G401 (cell line): ENCODE results near the gene LMNB1. TPM values are rescaled to one million over a fixed set of nuclear protein-coding genes. Genes with fewer than 3 reads are reported as not detected.
"Not testable (repeated sequence)": the region's sequence is repeated elsewhere in the genome, so short reads cannot be mapped to it uniquely, and the experiment has no call there.

Experiments
- DNase-seq: peaks from one replicate; pipeline ENCODE4 v3.0.0-alpha.2; 2015; ENCODE audit warnings: low spot score
- in situ Hi-C: cut with HindIII; loops from 2 replicates; pipeline ENCODE4 v1.10.0; 2016; ENCODE audit warnings: low sequenced_read_pairs, mixed read lengths
- total RNA-seq: library from RNA; depleted of rRNA; stranded (reverse); fragments of >200 nt; shearing (Covaris generic); gene quantifications from 2 replicates; pipeline ENCODE4 v1.2.3, GENCODE V29; 2014

Gene LMNB1
- total RNA-seq, 1 experiment from 2014 or later, result 250 TPM

- in situ Hi-C loops, result loop anchor here (25.0 kb wide), 1 partner anchor 90 kb away; no protein-coding TSS in a partner anchor
- DNase-seq, result peak; percentile 77
Observed at GRCh38 chr5:126777257-126777974, 480 bp downstream of the LMNB1 start.

- DNase-seq, result peak; percentile 94
- in situ Hi-C loops, result loop anchor here (25.0 kb wide), 1 partner anchor 91 kb away; no protein-coding TSS in a partner anchor
Observed at GRCh38 chr5:126777975-126778674, 1.2 kb downstream of the LMNB1 start.

GRCh38 chr5:126778675-126779403 lies 1.9 kb downstream of the LMNB1 start:
- DNase-seq, result no peak
- in situ Hi-C loops, result loop anchor here (25.0 kb wide), 1 partner anchor 92 kb away; no protein-coding TSS in a partner anchor

GRCh38 chr5:126780165-126780827 lies 3.4 kb downstream of the LMNB1 start:
- in situ Hi-C loops, result loop anchor here (25.0 kb wide), 1 partner anchor 93 kb away; no protein-coding TSS in a partner anchor
- peak; percentile 86 for DNase-seq

GRCh38 chr5:126788409-126788808 lies 11.5 kb downstream of the LMNB1 start:
- DNase-seq, result not testable (repeated sequence)
- in situ Hi-C loops, result loop anchor here (25.0 kb wide), 1 partner anchor 101 kb away; no protein-coding TSS in a partner anchor

- DNase-seq, result no peak
- in situ Hi-C loops, result loop anchor here (25.0 kb wide), 1 partner anchor 106 kb away; no protein-coding TSS in a partner anchor
Observed at GRCh38 chr5:126793097-126793496, 16.2 kb downstream of the LMNB1 start.

- DNase-seq, result not testable (repeated sequence)
- in situ Hi-C loops, result loop anchor here (25.0 kb wide), 1 partner anchor 106 kb away; no protein-coding TSS in a partner anchor
Observed at GRCh38 chr5:126793648-126794047, 16.7 kb downstream of the LMNB1 start.

- in situ Hi-C loops, result loop anchor here (25.0 kb wide), 1 partner anchor 107 kb away; no protein-coding TSS in a partner anchor
- no peak for DNase-seq
Observed at GRCh38 chr5:126794157-126794828, 17.4 kb downstream of the LMNB1 start.

- no peak for DNase-seq
- in situ Hi-C loops, result loop anchor here (25.0 kb wide), 1 partner anchor 112 kb away; no protein-coding TSS in a partner anchor
Observed at GRCh38 chr5:126799780-126800179, 22.8 kb downstream of the LMNB1 start.

GRCh38 chr5:126801174-126801991 lies 24.4 kb downstream of the LMNB1 start:
- in situ Hi-C loops, result no loop called here
- no peak for DNase-seq

GRCh38 chr5:126801992-126802294 lies 25.0 kb downstream of the LMNB1 start:
- in situ Hi-C loops, result no loop called here
- DNase-seq, result peak; percentile 51

GRCh38 chr5:126805063-126805462 lies 28.1 kb downstream of the LMNB1 start:
- no peak for DNase-seq
- in situ Hi-C loops, result no loop called here

- in situ Hi-C loops, result no loop called here
- DNase-seq, result peak; percentile 41
Observed at GRCh38 chr5:126808521-126808988, 31.6 kb downstream of the LMNB1 start.

- DNase-seq, result no peak
- in situ Hi-C loops, result no loop called here
Observed at GRCh38 chr5:126809916-126810315, 33.0 kb downstream of the LMNB1 start.

- in situ Hi-C loops, result no loop called here
- DNase-seq, result no peak
Observed at GRCh38 chr5:126810596-126811380, 33.9 kb downstream of the LMNB1 start.

GRCh38 chr5:126811515-126812198 lies 34.7 kb downstream of the LMNB1 start:
- DNase-seq, result no peak
- in situ Hi-C loops, result no loop called here
